Endothelial cell of umbilical vein (primary cell): ENCODE measurements around the gene ING2. TPM values are rescaled to one million over a fixed set of nuclear protein-coding genes. Genes with fewer than 3 reads are reported as not detected.
A peak's percentile ranks its signal among the peaks of the same experiment; 100 is the strongest.

Source experiments
- BruUV-seq: library from RNA; stranded (reverse); fragments of 400-500 nt; replicated peaks from 2 replicates; lab custom pipeline; 2021; lab: Mats Ljungman, UMichigan
- CTCF ChIA-PET: fragments of 300-600, 350-600 bp; sonication (Branson Sonifier 250); formaldehyde crosslinking; loops from one replicate; lab custom pipeline; 2021; ENCODE audit warnings: antibody characterized with exemption, inconsistent platforms; lab: Charles Lee
- POLR2A ChIA-PET: fragments of 300-600, 350-600 bp; sonication (Branson Sonifier 250); formaldehyde crosslinking; loops from one replicate; lab custom pipeline; 2021; ENCODE audit warnings: antibody characterized with exemption, inconsistent platforms; lab: Charles Lee
- DNase-seq: peaks from one replicate; pipeline ENCODE4 v3.0.0-alpha.2; 2011; ENCODE audit warnings: low read depth, low spot score
- FAIRE-seq: peaks from 2 replicates; lab custom pipeline; 2011; peaks lifted over from hg19 to GRCh38; lab: Jason Lieb, UNC
- H2AFZ ChIP-seq: 2 replicates; pipeline ENCODE4 v1.6.0; 2012; ENCODE audit warnings: low read depth, low read length, control low read depth, inconsistent platforms
- H3K27ac ChIP-seq: 2 replicates; pipeline ENCODE4 v1.5.1; 2011; ENCODE audit warnings: low read depth, mild to moderate bottlenecking, control low read depth, low read length, moderate library complexity; ENCODE audit not compliant: insufficient read depth
- H3K27me3 ChIP-seq, 2 experiments: 2 replicates each; pipeline versions ENCODE4 v1.6.0 to v1.6.1; 2011; ENCODE audit warnings: low read length in 2 of 2, mixed read lengths in 1 of 2; ENCODE audit not compliant: control insufficient read depth in 2 of 2, insufficient read depth in 2 of 2
- H3K36me3 ChIP-seq, 2 experiments: 2 replicates in 1 of 2; 3 replicates in 1 of 2; pipeline ENCODE4 v1.5.1; 2011; ENCODE audit warnings: low read length in 2 of 2, mild to moderate bottlenecking in 1 of 2, moderate library complexity in 1 of 2; ENCODE audit not compliant: control insufficient read depth in 2 of 2, insufficient read depth in 2 of 2; ENCODE audit errors: extremely low read depth in 1 of 2
- H3K4me1 ChIP-seq: 3 replicates; pipeline ENCODE4 v1.5.1; 2011; ENCODE audit warnings: mild to moderate bottlenecking, low read length; ENCODE audit not compliant: control insufficient read depth, insufficient read depth; ENCODE audit errors: extremely low read depth
- H3K4me2 ChIP-seq: 2 replicates; pipeline ENCODE4 v1.6.1; 2011; ENCODE audit warnings: low read length, control low read depth, mixed read lengths; ENCODE audit not compliant: insufficient read depth
- H3K4me3 ChIP-seq, 3 experiments: fragments of 200-600 bp in 1 of 3; sonication (generic), shearing (Covaris generic) in 1 of 3; replicated peaks in 1 of 3; 2 replicates each; pipeline ENCODE4 v1.5.1; 2011 to 2016; ENCODE audit warnings: control low read depth in 3 of 3, low read length in 3 of 3, mild to moderate bottlenecking in 2 of 3, inconsistent platforms in 1 of 3, low read depth in 1 of 3, moderate library complexity in 1 of 3; ENCODE audit not compliant: insufficient read depth in 1 of 3
- H3K79me2 ChIP-seq: 2 replicates; pipeline ENCODE4 v1.6.0; 2012; ENCODE audit warnings: low read length, inconsistent platforms; ENCODE audit not compliant: control insufficient read depth, insufficient read depth
- H3K9ac ChIP-seq: replicated peaks from 2 replicates; pipeline ENCODE3; 2011; ENCODE audit warnings: low read length, control low read depth; ENCODE audit not compliant: insufficient read depth; ENCODE audit errors: extremely low read depth
- H3K9me1 ChIP-seq: replicated peaks from 3 replicates; pipeline ENCODE4 v1.6.0; 2011; ENCODE audit warnings: mild to moderate bottlenecking, low read length; ENCODE audit not compliant: control insufficient read depth, insufficient read depth; ENCODE audit errors: extremely low read depth
- H3K9me3 ChIP-seq: replicated peaks from 2 replicates; pipeline ENCODE4 v1.5.1; 2012; ENCODE audit warnings: low read length, inconsistent platforms; ENCODE audit not compliant: control insufficient read depth, insufficient read depth
- H4K20me1 ChIP-seq: replicated peaks from 2 replicates; pipeline ENCODE3; 2011; ENCODE audit warnings: mild to moderate bottlenecking, low read length; ENCODE audit not compliant: control insufficient read depth, insufficient read depth; ENCODE audit errors: extremely low read depth
- CTCF ChIP-seq, 2 donors: IDR thresholded peaks; 1 replicate in 1 of 2; 2 replicates in 1 of 2; pipeline ENCODE4 v1.5.1; 2011; ENCODE audit warnings: low read length in 2 of 2, mild to moderate bottlenecking in 2 of 2, moderate library complexity in 2 of 2, control low read depth in 1 of 2, inconsistent platforms in 1 of 2, low read depth in 1 of 2; ENCODE audit not compliant: insufficient read depth in 1 of 2; ENCODE audit errors: extremely low read depth in 1 of 2
- EZH2 ChIP-seq: IDR thresholded peaks from 2 replicates; pipeline ENCODE4 v1.6.1; 2012; ENCODE audit warnings: borderline replicate concordance, low read depth, mild to moderate bottlenecking, moderate library complexity, low read length, inconsistent platforms; ENCODE audit not compliant: severe bottlenecking
- FOS ChIP-seq: IDR thresholded peaks from 2 replicates; pipeline ENCODE4 v1.6.1; 2011; ENCODE audit warnings: mild to moderate bottlenecking, low read length, moderate library complexity, borderline replicate concordance; ENCODE audit not compliant: insufficient read depth
- GATA2 ChIP-seq: IDR thresholded peaks from 2 replicates; pipeline ENCODE4 v1.7.0; 2011; ENCODE audit warnings: low read depth, mild to moderate bottlenecking, moderate library complexity, mixed read lengths, low read length; ENCODE audit not compliant: insufficient read length, insufficient read depth
- JUN ChIP-seq: IDR thresholded peaks from 2 replicates; pipeline ENCODE4 v1.6.1; 2011; ENCODE audit warnings: borderline replicate concordance, low read depth; ENCODE audit not compliant: insufficient read length, insufficient read depth
- MAX ChIP-seq: IDR thresholded peaks from 2 replicates; pipeline ENCODE4 v1.6.1; 2011; ENCODE audit not compliant: insufficient read depth, insufficient read length
- MYC ChIP-seq: IDR thresholded peaks from one replicate; pipeline ENCODE4 v1.6.1; 2011; ENCODE audit warnings: mild to moderate bottlenecking, low read depth, low read length
- POLR2A ChIP-seq: IDR thresholded peaks from 2 replicates; pipeline ENCODE4 v1.6.1; 2012; ENCODE audit warnings: low read depth, mild to moderate bottlenecking, control low read depth, low read length
- POLR2AphosphoS5 ChIP-seq: IDR thresholded peaks from 2 replicates; pipeline ENCODE4 v1.6.1; 2012; ENCODE audit warnings: low read depth, mild to moderate bottlenecking, control low read depth, low read length, moderate library complexity; ENCODE audit not compliant: insufficient read depth
- dilution Hi-C: fragments of 300-500 bp; cut with MboI; formaldehyde crosslinking; loops from one replicate; pipeline ENCODE4 v1.15.0; 2019; ENCODE audit warnings: low sequenced_read_pairs; ENCODE audit not compliant: extremely low pct_ligation_motif_present
- intact Hi-C: fragments of 100-400 bp; cut with micrococcal nuclease; formaldehyde crosslinking; loops from one replicate; pipeline ENCODE4 v1.10.0; 2022
- polyA plus RNA-seq, 4 experiments: library from polyadenylated mRNA; depleted of rRNA in 3 of 4; stranded (reverse) in 3 of 4; unstranded in 1 of 4; fragments of >200 nt; gene quantifications; 2 replicates each; pipeline versions ENCODE4 v1.2.1 to v1.2.3, GENCODE V29; 2011 to 2012; ENCODE audit warnings: missing spikeins in 1 of 4
- total RNA-seq: library from RNA; stranded (reverse); gene quantifications from 2 replicates; pipeline ENCODE4 v1.2.3, GENCODE V29; 2021

Gene ING2
- total and polyA plus RNA-seq, 2 donors (not counting 3 experiments of a cell fraction or from before 2014, with no cell fraction given) = 2.7 to 8.4 TPM

GRCh38 chr4:183503497-183504063 lies 1.3 kb upstream of the ING2 start:
- DNase-seq (no peak), FAIRE-seq (no peak)
- Histone ChIP-seq H2AFZ (peak overlapping the region; percentile 88), H4K20me1 (no peaks in the 10 kb centered on the region), H3K9ac (peak overlapping the region; percentile 86), H3K27me3 (no peaks in the 10 kb centered on the region), H3K27ac (peak overlapping the region; percentile 81), H3K9me1 (no peaks in the 10 kb centered on the region), H3K4me3 (peak overlapping the region; percentile 64 to 76 (median 75)), H3K4me1 (peaks cover 18% of the 10 kb centered on the region), H3K79me2 (peaks cover 22% of the 10 kb centered on the region), H3K4me2 (peak overlapping the region; percentile 95), H3K36me3 (no peaks in the 10 kb centered on the region), H3K9me3 (no peaks in the 10 kb centered on the region)
- peak; percentile 48 for TF ChIP-seq GATA2
- no peak for TF ChIP-seq MAX
- BruUV-seq = TSS peak; percentile 44
- dilution Hi-C loops = no loop called here
- intact Hi-C loops = loop anchor here (1.0 to 10.0 kb wide), 9 partner anchors 59 to 1701 kb away; partner anchors contain the start of genes CDKN2AIP, CFAP97, SNX25 and WWC2
- POLR2A ChIA-PET = interaction anchor here (1.0 kb wide), 2 partner anchors 59 to 60 kb away, joined by 3 to 4 read pairs; no protein-coding TSS in a partner anchor
- CTCF ChIA-PET = interaction anchor here (1.1 to 1.7 kb wide), 7 partner anchors 9 to 244 kb away, joined by 3 to 5 read pairs (median 4); no protein-coding TSS in a partner anchor

GRCh38 chr4:183504064-183504929 lies 561 bp upstream of the ING2 start:
- intact Hi-C loops = loop anchor here (1.0 to 10.0 kb wide), 9 partner anchors 60 to 1701 kb away; partner anchors contain the start of genes CDKN2AIP, CFAP97, SNX25 and WWC2

More at GRCh38 chr4:183504064-183504929, 561 bp upstream of the ING2 start:
- dilution Hi-C loops = no loop called here
- Histone ChIP-seq H3K27ac (peak overlapping the region; percentile 86), H3K4me1 (peaks cover 18% of the 10 kb centered on the region), H4K20me1 (no peaks in the 10 kb centered on the region), H3K9ac (peak overlapping the region; percentile 86), H3K9me3 (no peaks in the 10 kb centered on the region), H3K4me3 (peak overlapping the region; percentile 75 to 92 (median 76)), H3K36me3 (no peaks in the 10 kb centered on the region), H3K4me2 (peak overlapping the region; percentile 95), H2AFZ (peak overlapping the region; percentile 88), H3K27me3 (no peaks in the 10 kb centered on the region), H3K79me2 (peaks cover 26% of the 10 kb centered on the region), H3K9me1 (no peaks in the 10 kb centered on the region)
- no peak for TF ChIP-seq FOS
- peak; percentile 72 for TF ChIP-seq POLR2AphosphoS5
- peak; percentile 1 to 4 for TF ChIP-seq CTCF (IDR thresholded peaks at IDR 0.05; ENCODE audit: extremely low read depth in 1 of 2, insufficient read depth in 1 of 2, low read depth in 1 of 2, low read length in 2 of 2)
- peak; percentile 58 for TF ChIP-seq POLR2A
- TF ChIP-seq EZH2 = no peak
- TF ChIP-seq MYC = no peak
- TF ChIP-seq GATA2 = no peak
- no peak for TF ChIP-seq JUN
- DNase-seq (peak; percentile 98), FAIRE-seq (peak; percentile 86)
- POLR2A ChIA-PET = interaction anchor here (1.0 kb wide), 2 partner anchors 59 to 61 kb away, joined by 3 to 4 read pairs; no protein-coding TSS in a partner anchor
- no TSS peak for BruUV-seq
- CTCF ChIA-PET = interaction anchor here (1.1 to 1.7 kb wide), 7 partner anchors 8 to 244 kb away, joined by 3 to 5 read pairs (median 4); no protein-coding TSS in a partner anchor
